Spleen (tissue), 7 donors: ENCODE measurements around the gene SOX15.

Experiments used
- CTCF ChIP-seq, 11 experiments: fragments of 200-600 bp in 7 of 11; fragments of 450-650 bp in 4 of 11; sonication (generic) in 4 of 11; IDR thresholded peaks in 8 of 11; conservative IDR thresholded peaks in 3 of 11; 1 replicate in 7 of 11; 2 replicates in 4 of 11; pipeline versions ENCODE4 v1.4.0 to v1.8.0; 2016 to 2021; ENCODE audit warnings: antibody characterized with exemption in 11 of 11, inconsistent platforms in 4 of 11, mild to moderate bottlenecking in 1 of 11
- POLR2A ChIP-seq, 3 donors: fragments of 450-650 bp; IDR thresholded peaks; one replicate each; pipeline ENCODE4 v1.5.1; 2017; ENCODE audit warnings: antibody characterized with exemption in 3 of 3, mild to moderate bottlenecking in 1 of 3
- POLR2AphosphoS5 ChIP-seq, 3 donors: sonication (generic); formaldehyde crosslinking; IDR thresholded peaks; one replicate each; pipeline ENCODE4 v1.5.1; 2017; ENCODE audit warnings: antibody characterized with exemption in 3 of 3
- donor health status: DM: no; HTN: no; CAD: no; lungs with moderate emphysema.
- donor health status: DM: no; HTN: no; CAD: no.
- donor health status: DM: no; HTN: no; CAD: no.

- no peak for TF ChIP-seq CTCF (IDR thresholded peaks at IDR 0.05 in 8 of 11, conservative IDR thresholded peaks at IDR 0.05 in 3 of 11)
- no peak for TF ChIP-seq POLR2A (IDR thresholded peaks at IDR 0.05)
- no peak for TF ChIP-seq POLR2AphosphoS5 (IDR thresholded peaks at IDR 0.05)
These were observed 24.0 kb upstream of the SOX15 start for GRCh38 chr17:7613769-7614424.
